ENCODE measurements around the gene RBM34. TPM values are rescaled to one million over a fixed set of nuclear protein-coding genes. Genes with fewer than 3 reads are reported as not detected.

Gene RBM34
- total RNA-seq, 1 donor from 2014 or later, result 72.1 TPM

DNA sequence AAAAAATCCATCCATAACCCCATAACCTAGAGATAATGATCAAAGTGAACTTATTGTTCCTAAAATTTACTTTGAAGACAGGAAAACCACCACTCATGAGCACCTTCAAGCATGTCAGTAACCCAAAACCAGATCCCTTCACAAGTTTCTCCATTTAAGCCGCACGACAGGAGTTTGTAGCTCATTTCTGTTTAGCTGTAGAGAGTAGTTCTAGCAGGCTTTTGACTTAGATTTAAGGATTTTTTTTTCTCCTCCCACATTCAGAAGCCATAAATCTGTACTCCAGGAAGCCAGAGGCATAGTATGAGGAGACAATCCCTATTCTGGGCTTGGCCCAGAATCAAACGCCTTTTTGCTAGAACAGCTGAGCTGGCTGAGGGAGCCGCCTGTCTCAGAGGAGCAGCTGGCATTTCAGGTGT is 58.0 kb downstream of the RBM34 start:
- Mint-ChIP-seq H3K36me3 (peaks cover 7% of the 10 kb centered on the region), H3K4me1 (peaks cover 21% of the 10 kb centered on the region), H3K9me3 (no peaks in the 10 kb centered on the region), H3K4me3 (no peak overlapping the region), H3K27me3 (ENCODE audit: low read depth) (peaks cover 1% of the 10 kb centered on the region), H3K27ac (peak overlapping the region; percentile 71)
- TF ChIP-seq, protein P1, sequence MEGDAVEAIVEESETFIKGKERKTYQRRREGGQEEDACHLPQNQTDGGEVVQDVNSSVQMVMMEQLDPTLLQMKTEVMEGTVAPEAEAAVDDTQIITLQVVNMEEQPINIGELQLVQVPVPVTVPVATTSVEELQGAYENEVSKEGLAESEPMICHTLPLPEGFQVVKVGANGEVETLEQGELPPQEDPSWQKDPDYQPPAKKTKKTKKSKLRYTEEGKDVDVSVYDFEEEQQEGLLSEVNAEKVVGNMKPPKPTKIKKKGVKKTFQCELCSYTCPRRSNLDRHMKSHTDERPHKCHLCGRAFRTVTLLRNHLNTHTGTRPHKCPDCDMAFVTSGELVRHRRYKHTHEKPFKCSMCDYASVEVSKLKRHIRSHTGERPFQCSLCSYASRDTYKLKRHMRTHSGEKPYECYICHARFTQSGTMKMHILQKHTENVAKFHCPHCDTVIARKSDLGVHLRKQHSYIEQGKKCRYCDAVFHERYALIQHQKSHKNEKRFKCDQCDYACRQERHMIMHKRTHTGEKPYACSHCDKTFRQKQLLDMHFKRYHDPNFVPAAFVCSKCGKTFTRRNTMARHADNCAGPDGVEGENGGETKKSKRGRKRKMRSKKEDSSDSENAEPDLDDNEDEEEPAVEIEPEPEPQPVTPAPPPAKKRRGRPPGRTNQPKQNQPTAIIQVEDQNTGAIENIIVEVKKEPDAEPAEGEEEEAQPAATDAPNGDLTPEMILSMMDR (IDR thresholded peaks at IDR 0.05; ENCODE audit: unreplicated experiment), result no peak
- no peak for DNase-seq (ENCODE audit: low spot score in 2 of 2, unreplicated experiment in 2 of 2)

- TF ChIP-seq, protein P1 (IDR thresholded peaks at IDR 0.05; ENCODE audit: unreplicated experiment), result no peak
- Mint-ChIP-seq H3K27me3 (ENCODE audit: low read depth) (peaks cover 1% of the 10 kb centered on the region), H3K4me1 (peaks cover 21% of the 10 kb centered on the region), H3K4me3 (no peak overlapping the region), H3K9me3 (no peaks in the 10 kb centered on the region), H3K36me3 (peaks cover 3% of the 10 kb centered on the region), H3K27ac (no peak overlapping the region)
- DNase-seq (ENCODE audit: low spot score in 2 of 2, unreplicated experiment in 2 of 2), result no peak
These were observed 58.8 kb downstream of the RBM34 start for GRCh38 chr1:235102259-235102582.

- Mint-ChIP-seq H3K36me3 (no peaks in the 10 kb centered on the region), H3K4me1 (peaks cover 21% of the 10 kb centered on the region), H3K4me3 (no peak overlapping the region), H3K9me3 (no peaks in the 10 kb centered on the region), H3K27ac (no peak overlapping the region), H3K27me3 (ENCODE audit: low read depth) (peaks cover 1% of the 10 kb centered on the region)
- no peak for DNase-seq (ENCODE audit: low spot score in 2 of 2, unreplicated experiment in 2 of 2)
- TF ChIP-seq, protein P1 (IDR thresholded peaks at IDR 0.05; ENCODE audit: unreplicated experiment), result no peak
These were observed 59.3 kb downstream of the RBM34 start for GRCh38 chr1:235101558-235102258.

DNA sequence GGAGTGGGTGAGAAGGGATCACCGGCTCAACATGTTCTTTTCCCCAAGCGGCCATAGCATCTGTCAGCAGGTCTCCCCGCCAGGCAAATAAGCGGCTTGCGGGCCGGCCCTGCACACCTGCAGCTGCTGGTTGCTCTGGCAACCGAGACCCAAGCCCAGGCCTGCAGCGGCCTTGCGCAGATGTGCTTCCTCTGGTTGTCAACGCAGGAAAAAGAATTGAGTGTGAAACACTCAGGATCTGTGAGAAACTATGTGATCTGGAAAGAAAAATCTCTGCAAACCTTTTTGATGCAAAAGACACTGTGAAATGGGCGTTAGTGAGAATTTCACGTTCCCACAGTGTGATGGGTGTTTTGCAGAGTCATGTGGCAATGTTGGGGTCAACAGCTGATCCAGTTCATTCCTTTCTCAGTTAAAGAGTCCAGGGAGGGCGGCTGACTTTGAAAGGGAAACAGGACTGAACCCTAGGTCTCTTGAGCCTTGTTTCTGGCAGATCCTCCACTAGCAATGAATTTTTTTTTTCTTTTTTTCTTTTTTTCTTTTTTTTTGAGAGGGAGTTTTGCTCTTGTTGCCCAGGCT is 60.8 kb downstream of the RBM34 start:
- H3K27ac Mint-ChIP-seq, result peak overlapping the region; percentile 6
- TF ChIP-seq, protein P1 (IDR thresholded peaks at IDR 0.05; ENCODE audit: unreplicated experiment), result no peak
- H3K27me3 Mint-ChIP-seq (ENCODE audit: low read depth), result peaks cover 1% of the 10 kb centered on the region
- DNase-seq (ENCODE audit: low spot score in 2 of 2, unreplicated experiment in 2 of 2), result no peak
- no peaks in the 10 kb centered on the region for H3K9me3 Mint-ChIP-seq
- H3K4me3 Mint-ChIP-seq, result no peak overlapping the region
- peaks cover 21% of the 10 kb centered on the region for H3K4me1 Mint-ChIP-seq
- no peaks in the 10 kb centered on the region for H3K36me3 Mint-ChIP-seq

GRCh38 chr1:235098991-235099390 is 62.1 kb downstream of the RBM34 start:
- Mint-ChIP-seq H3K36me3 (no peaks in the 10 kb centered on the region), H3K9me3 (no peaks in the 10 kb centered on the region), H3K27me3 (ENCODE audit: low read depth) (peaks cover 1% of the 10 kb centered on the region), H3K4me3 (no peak overlapping the region), H3K27ac (no peak overlapping the region), H3K4me1 (peaks cover 10% of the 10 kb centered on the region)
- TF ChIP-seq, protein P1 (IDR thresholded peaks at IDR 0.05; ENCODE audit: unreplicated experiment), result no peak
- no peak for DNase-seq (ENCODE audit: low spot score in 2 of 2, unreplicated experiment in 2 of 2)

Data from mesothelial cell of epicardium (in vitro differentiated cells).